ENCODE results near the gene STAT6. TPM values are rescaled to one million over a fixed set of nuclear protein-coding genes. Genes with fewer than 3 reads are reported as not detected.

STAT6 gene
- total RNA-seq, 1 donor from 2014 or later: 139 TPM

DNA sequence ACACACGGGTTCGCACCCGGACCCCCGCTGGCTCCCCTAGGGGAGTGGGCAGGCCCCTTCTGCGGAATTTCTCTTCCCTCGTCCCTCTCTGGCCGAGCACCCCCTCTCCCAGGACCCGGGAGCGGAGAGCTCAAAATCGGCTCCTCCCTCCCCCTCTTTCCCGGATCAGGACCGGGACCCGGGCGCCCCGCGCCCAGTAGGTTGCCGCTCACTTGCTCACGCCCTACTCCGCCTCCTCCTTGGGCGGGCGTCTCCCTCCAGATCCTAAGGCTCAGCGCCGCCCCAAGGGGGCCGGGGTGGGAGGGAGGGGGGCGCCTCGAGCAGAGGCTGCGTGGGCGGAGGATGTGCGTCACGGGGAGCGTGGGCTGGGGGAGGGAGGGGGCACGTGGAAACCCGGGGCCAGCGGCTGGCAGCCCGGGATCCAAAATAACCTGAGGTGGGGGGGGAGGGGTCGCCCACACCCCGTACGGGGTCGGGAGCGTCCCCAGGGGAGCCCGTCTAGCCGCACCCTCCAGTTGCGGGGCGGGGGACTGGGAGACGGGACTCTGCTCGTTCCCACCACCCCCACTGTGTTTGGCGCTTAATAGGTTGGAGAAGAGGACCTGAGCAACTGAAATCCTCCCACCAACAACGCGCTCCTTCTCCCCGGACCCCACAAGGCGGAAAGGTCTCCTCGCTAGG lies 24.0 kb downstream of the STAT6 start:
- Mint-ChIP-seq H3K36me3 (ENCODE audit: low read depth, unreplicated experiment) (peaks cover 14% of the 10 kb centered on the region), H3K27me3 (ENCODE audit: unreplicated experiment) (peaks cover 29% of the 10 kb centered on the region), H3K27ac (ENCODE audit: unreplicated experiment) (peak overlapping the region; percentile 93), H3K9me3 (ENCODE audit: unreplicated experiment) (no peaks in the 10 kb centered on the region), H3K4me1 (ENCODE audit: unreplicated experiment) (peaks cover 27% of the 10 kb centered on the region), H3K4me3 (ENCODE audit: unreplicated experiment) (peak overlapping the region; percentile 95)
- peak; percentile 42 for DNase-seq (ENCODE audit: low spot score)
- TF ChIP-seq, protein P1, sequence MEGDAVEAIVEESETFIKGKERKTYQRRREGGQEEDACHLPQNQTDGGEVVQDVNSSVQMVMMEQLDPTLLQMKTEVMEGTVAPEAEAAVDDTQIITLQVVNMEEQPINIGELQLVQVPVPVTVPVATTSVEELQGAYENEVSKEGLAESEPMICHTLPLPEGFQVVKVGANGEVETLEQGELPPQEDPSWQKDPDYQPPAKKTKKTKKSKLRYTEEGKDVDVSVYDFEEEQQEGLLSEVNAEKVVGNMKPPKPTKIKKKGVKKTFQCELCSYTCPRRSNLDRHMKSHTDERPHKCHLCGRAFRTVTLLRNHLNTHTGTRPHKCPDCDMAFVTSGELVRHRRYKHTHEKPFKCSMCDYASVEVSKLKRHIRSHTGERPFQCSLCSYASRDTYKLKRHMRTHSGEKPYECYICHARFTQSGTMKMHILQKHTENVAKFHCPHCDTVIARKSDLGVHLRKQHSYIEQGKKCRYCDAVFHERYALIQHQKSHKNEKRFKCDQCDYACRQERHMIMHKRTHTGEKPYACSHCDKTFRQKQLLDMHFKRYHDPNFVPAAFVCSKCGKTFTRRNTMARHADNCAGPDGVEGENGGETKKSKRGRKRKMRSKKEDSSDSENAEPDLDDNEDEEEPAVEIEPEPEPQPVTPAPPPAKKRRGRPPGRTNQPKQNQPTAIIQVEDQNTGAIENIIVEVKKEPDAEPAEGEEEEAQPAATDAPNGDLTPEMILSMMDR (IDR thresholded peaks at IDR 0.05; ENCODE audit: unreplicated experiment): no peak

DNA sequence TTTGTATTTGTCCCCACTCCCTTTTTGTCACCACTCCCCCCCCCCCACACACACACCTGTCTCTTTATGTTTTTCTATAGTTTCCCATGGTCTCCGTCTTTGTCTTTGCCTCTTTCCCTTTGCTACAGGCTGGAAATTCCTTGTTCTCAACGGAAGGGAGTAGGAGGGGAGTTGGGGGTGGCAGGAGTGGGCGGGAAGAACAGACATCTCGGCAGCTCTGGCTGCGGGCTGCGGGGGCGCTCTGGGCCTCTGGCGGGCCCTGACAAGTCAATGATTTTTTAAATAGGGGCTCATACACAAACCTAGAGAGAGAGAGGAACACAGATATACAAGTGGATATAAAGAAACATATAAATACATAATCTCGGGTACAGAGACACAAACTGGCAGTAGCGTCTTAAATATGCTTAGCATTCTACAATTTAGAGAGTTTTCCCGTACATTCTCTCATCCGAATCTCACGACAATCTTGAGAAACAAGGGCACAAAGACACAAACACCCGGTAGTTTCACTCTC lies 24.6 kb downstream of the STAT6 start:
- H3K9me3 Mint-ChIP-seq (ENCODE audit: unreplicated experiment): no peaks in the 10 kb centered on the region
- peak overlapping the region; percentile 95 for H3K4me3 Mint-ChIP-seq (ENCODE audit: unreplicated experiment)
- TF ChIP-seq, protein P1 (IDR thresholded peaks at IDR 0.05; ENCODE audit: unreplicated experiment): no peak
- H3K27me3 Mint-ChIP-seq (ENCODE audit: unreplicated experiment): peaks cover 28% of the 10 kb centered on the region
- peak overlapping the region; percentile 93 for H3K27ac Mint-ChIP-seq (ENCODE audit: unreplicated experiment)
- peaks cover 27% of the 10 kb centered on the region for H3K4me1 Mint-ChIP-seq (ENCODE audit: unreplicated experiment)
- DNase-seq (ENCODE audit: low spot score): peak; percentile 55
- H3K36me3 Mint-ChIP-seq (ENCODE audit: low read depth, unreplicated experiment): peaks cover 14% of the 10 kb centered on the region

DNA sequence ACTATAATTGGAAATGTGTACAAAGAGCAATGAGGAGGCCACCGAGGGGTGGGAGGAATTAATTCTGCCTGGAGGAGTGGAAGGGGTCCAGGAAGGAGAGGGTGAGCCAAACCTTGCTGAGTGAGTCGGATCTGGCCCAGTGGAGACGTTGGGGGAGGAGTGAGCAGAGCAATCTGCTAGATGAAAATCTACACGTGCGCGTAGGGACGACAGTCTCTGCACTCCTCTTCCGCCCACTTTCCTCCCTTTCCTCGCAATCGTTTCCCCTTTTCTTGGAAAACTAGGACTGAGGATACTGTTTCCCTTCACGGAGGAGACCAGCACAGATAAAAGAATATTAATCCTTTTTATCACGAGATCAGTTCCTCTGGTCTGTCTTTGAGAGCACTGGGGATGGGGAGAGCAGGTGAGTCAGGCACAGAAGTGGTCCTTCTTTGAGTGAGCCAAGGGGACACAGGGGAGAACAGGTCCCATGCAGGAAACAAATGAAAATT lies 25.1 kb downstream of the STAT6 start:
- Mint-ChIP-seq H3K36me3 (ENCODE audit: low read depth, unreplicated experiment) (peaks cover 14% of the 10 kb centered on the region), H3K9me3 (ENCODE audit: unreplicated experiment) (no peaks in the 10 kb centered on the region), H3K4me1 (ENCODE audit: unreplicated experiment) (peaks cover 27% of the 10 kb centered on the region), H3K4me3 (ENCODE audit: unreplicated experiment) (peak overlapping the region; percentile 95), H3K27ac (ENCODE audit: unreplicated experiment) (peak overlapping the region; percentile 93), H3K27me3 (ENCODE audit: unreplicated experiment) (peaks cover 25% of the 10 kb centered on the region)
- TF ChIP-seq, protein P1 (IDR thresholded peaks at IDR 0.05; ENCODE audit: unreplicated experiment): no peak
- DNase-seq (ENCODE audit: low spot score): no peak

DNA sequence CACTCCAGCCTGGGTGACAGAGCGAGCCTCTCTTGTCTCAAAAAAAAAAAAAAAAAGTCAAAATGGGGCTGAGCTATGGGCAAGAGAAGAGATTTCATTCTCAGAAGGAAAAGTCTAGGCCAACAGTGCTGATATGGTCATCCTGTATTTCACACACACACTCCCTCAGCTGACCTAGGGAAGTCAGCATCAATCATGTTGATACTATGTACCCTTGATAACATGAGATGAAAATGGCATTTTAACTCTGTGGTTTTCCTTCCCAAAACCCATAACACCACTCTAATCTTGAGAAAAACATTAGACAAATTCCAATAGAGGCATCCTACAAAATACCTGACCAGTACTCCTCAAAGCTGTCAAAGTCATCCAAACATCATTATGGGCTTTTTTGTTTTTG lies 30.3 kb downstream of the STAT6 start:
- no peaks in the 10 kb centered on the region for H3K36me3 Mint-ChIP-seq (ENCODE audit: low read depth, unreplicated experiment)
- H3K27me3 Mint-ChIP-seq (ENCODE audit: unreplicated experiment): peaks cover 5% of the 10 kb centered on the region
- no peak overlapping the region for H3K4me3 Mint-ChIP-seq (ENCODE audit: unreplicated experiment)
- TF ChIP-seq, protein P1 (IDR thresholded peaks at IDR 0.05; ENCODE audit: unreplicated experiment): no peak
- DNase-seq (ENCODE audit: low spot score): no peak
- no peaks in the 10 kb centered on the region for H3K9me3 Mint-ChIP-seq (ENCODE audit: unreplicated experiment)
- peak overlapping the region; percentile 36 for H3K27ac Mint-ChIP-seq (ENCODE audit: unreplicated experiment)
- peaks cover 9% of the 10 kb centered on the region for H3K4me1 Mint-ChIP-seq (ENCODE audit: unreplicated experiment)

DNA sequence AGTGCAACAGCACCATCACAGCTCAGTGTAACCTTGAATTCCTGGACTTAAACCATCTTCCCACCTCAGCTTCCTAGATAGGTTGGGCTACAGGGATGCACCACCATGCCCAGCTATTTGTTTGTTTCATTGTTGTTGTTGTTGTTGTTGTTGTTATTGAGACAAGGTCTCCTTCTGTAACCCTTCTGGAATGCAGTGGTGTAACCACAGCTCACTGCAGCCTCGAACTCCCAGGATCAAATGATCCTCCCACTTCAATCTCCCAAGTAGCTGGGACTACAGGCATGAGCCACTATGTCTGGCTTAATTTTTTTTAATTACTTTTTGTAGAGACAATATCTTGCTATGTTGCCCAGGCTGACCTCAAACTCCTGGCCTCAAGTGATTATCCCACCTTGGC lies 31.3 kb downstream of the STAT6 start:
- TF ChIP-seq, protein P1 (IDR thresholded peaks at IDR 0.05; ENCODE audit: unreplicated experiment): no peak
- Mint-ChIP-seq H3K9me3 (ENCODE audit: unreplicated experiment) (no peaks in the 10 kb centered on the region), H3K4me1 (ENCODE audit: unreplicated experiment) (peaks cover 7% of the 10 kb centered on the region), H3K4me3 (ENCODE audit: unreplicated experiment) (peak overlapping the region; percentile 42), H3K36me3 (ENCODE audit: low read depth, unreplicated experiment) (no peaks in the 10 kb centered on the region), H3K27me3 (ENCODE audit: unreplicated experiment) (peaks cover 1% of the 10 kb centered on the region), H3K27ac (ENCODE audit: unreplicated experiment) (no peak overlapping the region)
- DNase-seq (ENCODE audit: low spot score): no peak
